H1 (cell line): ENCODE results near the gene MROH2B. TPM values are rescaled to one million over a fixed set of nuclear protein-coding genes. Genes with fewer than 3 reads are reported as not detected.

Experiments used
- CTCF ChIA-PET: fragments of 300-600 bp; sonication (Branson Sonifier 250); formaldehyde crosslinking; loops from one replicate; lab custom pipeline; 2021; ENCODE audit not compliant: partially characterized antibody; lab: Charles Lee
- POLR2A ChIA-PET: fragments of 300-600 bp; sonication (Branson Sonifier 250); formaldehyde crosslinking; loops from one replicate; lab custom pipeline; 2021; ENCODE audit warnings: inconsistent platforms; ENCODE audit not compliant: partially characterized antibody; lab: Charles Lee
- DNase-seq, 2 experiments: peaks; one replicate each; pipeline versions ENCODE4 v3.0.0 to v3.0.0-alpha.2; 2010 to 2022; ENCODE audit warnings: low spot score in 2 of 2, low read depth in 1 of 2, mixed read lengths in 1 of 2
- FAIRE-seq: peaks from 2 replicates; lab custom pipeline; 2011; peaks lifted over from hg19 to GRCh38; lab: Jason Lieb, UNC
- H2AFZ ChIP-seq: 2 replicates; pipeline ENCODE4 v1.8.1; 2012; ENCODE audit warnings: low read length, inconsistent platforms
- H2AK5ac ChIP-seq: 2 replicates; pipeline ENCODE4 v1.6.1; 2013; ENCODE audit warnings: low read depth, low read length
- H2BK120ac ChIP-seq: replicated peaks from 2 replicates; pipeline ENCODE3; 2013; ENCODE audit warnings: low read depth, low read length, inconsistent platforms
- H2BK12ac ChIP-seq: 2 replicates; pipeline ENCODE4 v1.6.1; 2013; ENCODE audit warnings: low read depth, low read length
- H2BK15ac ChIP-seq: 2 replicates; pipeline ENCODE4 v1.6.1; 2013; ENCODE audit warnings: low read length
- H2BK20ac ChIP-seq: 2 replicates; pipeline ENCODE4 v1.6.1; 2013; ENCODE audit warnings: low read length
- H2BK5ac ChIP-seq: 2 replicates; pipeline ENCODE4 v1.6.1; 2013; ENCODE audit warnings: low read depth, low read length
- H3K14ac ChIP-seq: 2 replicates; pipeline ENCODE4 v1.6.1; 2013; ENCODE audit warnings: inconsistent platforms; ENCODE audit not compliant: insufficient read length
- H3K18ac ChIP-seq: 2 replicates; pipeline ENCODE4 v1.6.1; 2013; ENCODE audit warnings: low read length; ENCODE audit errors: extremely low read depth
- H3K23ac ChIP-seq: 2 replicates; pipeline ENCODE4 v1.6.1; 2013; ENCODE audit warnings: inconsistent platforms; ENCODE audit not compliant: insufficient read length
- H3K23me2 ChIP-seq: 2 replicates; pipeline ENCODE4 v1.6.1; 2013; ENCODE audit warnings: low read depth, low read length
- H3K27ac ChIP-seq: 2 replicates; pipeline ENCODE4 v1.6.1; 2011; ENCODE audit warnings: low read depth, low read length, inconsistent platforms
- H3K27me3 ChIP-seq, 4 experiments: replicated peaks in 1 of 4; 1 replicate in 1 of 4; 2 replicates in 3 of 4; pipeline versions ENCODE4 v1.6.1 to v1.8.1; 2011 to 2013; ENCODE audit warnings: low read length in 3 of 4, mild to moderate bottlenecking in 3 of 4, inconsistent platforms in 2 of 4, mixed read lengths in 2 of 4, moderate library complexity in 1 of 4; ENCODE audit not compliant: control insufficient read depth in 3 of 4, insufficient read depth in 3 of 4; ENCODE audit errors: extremely low read depth in 1 of 4
- H3K36me3 ChIP-seq, 4 experiments: 2 replicates each; pipeline versions ENCODE4 v1.6.1 to v1.8.1; 2011 to 2013; ENCODE audit warnings: mild to moderate bottlenecking in 4 of 4, low read length in 3 of 4, moderate library complexity in 2 of 4, control low read depth in 1 of 4, inconsistent platforms in 1 of 4; ENCODE audit not compliant: insufficient read depth in 4 of 4, control insufficient read depth in 2 of 4
- H3K4ac ChIP-seq: replicated peaks from 2 replicates; pipeline ENCODE3; 2013; ENCODE audit warnings: low read length, low read depth, mixed read lengths, inconsistent platforms; ENCODE audit not compliant: insufficient read length
- H3K4me1 ChIP-seq, 4 experiments: replicated peaks in 1 of 4; 1 replicate in 1 of 4; 2 replicates in 3 of 4; pipeline versions ENCODE4 v1.6.1 to v1.8.1; 2011 to 2013; ENCODE audit warnings: low read length in 3 of 4, inconsistent platforms in 2 of 4, mixed read lengths in 1 of 4; ENCODE audit not compliant: insufficient read depth in 4 of 4, control insufficient read depth in 3 of 4
- H3K4me2 ChIP-seq, 2 experiments: 2 replicates each; pipeline versions ENCODE4 v1.6.1 to v1.8.1; 2011 to 2013; ENCODE audit warnings: low read depth in 2 of 2, low read length in 2 of 2, control low read depth in 1 of 2, inconsistent platforms in 1 of 2, mild to moderate bottlenecking in 1 of 2; ENCODE audit not compliant: insufficient read depth in 1 of 2
- H3K4me3 ChIP-seq, 4 experiments: fragments of 200-600, 300-600 bp in 1 of 4; sonication (generic), shearing (Covaris generic), sonication (Bioruptor Twin) in 1 of 4; 2 replicates each; pipeline versions ENCODE4 v1.5.1 to v1.8.1; 2011 to 2016; ENCODE audit warnings: low read length in 4 of 4, low read depth in 3 of 4, control low read depth in 2 of 4, inconsistent platforms in 2 of 4, mild to moderate bottlenecking in 2 of 4, mixed read lengths in 1 of 4, moderate library complexity in 1 of 4; ENCODE audit not compliant: insufficient read depth in 2 of 4; ENCODE audit errors: extremely low read depth in 1 of 4
- H3K56ac ChIP-seq: replicated peaks from 2 replicates; pipeline ENCODE3; 2013; ENCODE audit warnings: low read depth, mild to moderate bottlenecking, mixed read lengths, low read length, inconsistent platforms; ENCODE audit not compliant: insufficient read length
- H3K79me1 ChIP-seq: 2 replicates; pipeline ENCODE4 v1.6.1; 2013; ENCODE audit warnings: low read depth, low read length, control low read depth
- H3K79me2 ChIP-seq, 2 experiments: 2 replicates each; pipeline versions ENCODE4 v1.6.1 to v1.8.1; 2012 to 2013; ENCODE audit warnings: low read length in 2 of 2, mild to moderate bottlenecking in 2 of 2, inconsistent platforms in 1 of 2; ENCODE audit not compliant: insufficient read depth in 2 of 2, control insufficient read depth in 1 of 2
- H3K9ac ChIP-seq, 4 experiments: replicated peaks in 1 of 4; 1 replicate in 1 of 4; 2 replicates in 3 of 4; pipeline versions ENCODE4 v1.6.1 to v1.8.1; 2011 to 2013; ENCODE audit warnings: low read depth in 3 of 4, low read length in 3 of 4, control low read depth in 2 of 4, mild to moderate bottlenecking in 2 of 4, moderate library complexity in 2 of 4, inconsistent platforms in 1 of 4; ENCODE audit errors: extremely low read depth in 1 of 4
- H3K9me3 ChIP-seq, 2 experiments: 2 replicates each; pipeline versions ENCODE4 v1.6.1 to v1.8.1; 2012 to 2013; ENCODE audit warnings: mild to moderate bottlenecking in 2 of 2, moderate library complexity in 2 of 2, control low read depth in 1 of 2, inconsistent platforms in 1 of 2, low read depth in 1 of 2, low read length in 1 of 2, mixed read lengths in 1 of 2; ENCODE audit not compliant: insufficient read depth in 2 of 2
- H4K20me1 ChIP-seq, 2 experiments: replicated peaks in 1 of 2; 2 replicates each; pipeline versions ENCODE3 to v1.8.1; 2011 to 2013; ENCODE audit warnings: inconsistent platforms in 2 of 2, low read length in 2 of 2, mild to moderate bottlenecking in 1 of 2; ENCODE audit not compliant: insufficient read depth in 2 of 2, control insufficient read depth in 1 of 2
- H4K5ac ChIP-seq: 2 replicates; pipeline ENCODE4 v1.6.1; 2013; ENCODE audit warnings: low read length, low read depth, mixed read lengths, inconsistent platforms; ENCODE audit not compliant: insufficient read length
- H4K8ac ChIP-seq: 2 replicates; pipeline ENCODE4 v1.8.0; 2013; ENCODE audit warnings: mild to moderate bottlenecking, moderate library complexity, low read length, inconsistent platforms; ENCODE audit not compliant: insufficient read depth; ENCODE audit errors: extremely low read depth
- H4K91ac ChIP-seq: replicated peaks from 2 replicates; pipeline ENCODE3; 2013; ENCODE audit warnings: low read length, mixed read lengths, inconsistent platforms; ENCODE audit not compliant: insufficient read length
- BCL11A ChIP-seq, 2 experiments: IDR thresholded peaks; one replicate each; pipeline ENCODE4 v1.6.1; 2011; ENCODE audit warnings: low read depth in 2 of 2, low read length in 2 of 2, mild to moderate bottlenecking in 2 of 2
- CTCF ChIP-seq, 3 experiments: IDR thresholded peaks; 1 replicate in 2 of 3; 2 replicates in 1 of 3; pipeline versions ENCODE4 v1.5.1 to v1.6.1; 2011; ENCODE audit warnings: low read length in 3 of 3, mild to moderate bottlenecking in 3 of 3, inconsistent platforms in 2 of 3, low read depth in 1 of 3, moderate library complexity in 1 of 3; ENCODE audit not compliant: insufficient read depth in 1 of 3; ENCODE audit errors: control extremely low read depth in 1 of 3
- MAFK ChIP-seq: IDR thresholded peaks from 2 replicates; pipeline ENCODE4 v1.6.1; 2012; ENCODE audit warnings: low read depth, mild to moderate bottlenecking, improper control_type of control experiment, low read length
- RNF2 ChIP-seq: fragments of 200-900, 300-1000 bp; sonication (generic); IDR thresholded peaks from 2 replicates; pipeline ENCODE4 v1.7.1; 2016; ENCODE audit warnings: borderline replicate concordance, low read depth, mild to moderate bottlenecking, antibody characterized with exemption, low read length; ENCODE audit not compliant: poor library complexity, severe bottlenecking; ENCODE audit errors: missing control alignments
- RXRA ChIP-seq: IDR thresholded peaks from 2 replicates; pipeline ENCODE4 v1.6.1; 2011; ENCODE audit warnings: low read depth, mild to moderate bottlenecking, low read length, moderate library complexity; ENCODE audit not compliant: insufficient read depth
- TBP ChIP-seq: IDR thresholded peaks from 2 replicates; pipeline ENCODE4 v1.6.1; 2011; ENCODE audit warnings: low read depth, low read length, improper control_type of control experiment
- WGBS, 2 experiments: shearing (Covaris generic) in 1 of 2; methylation state at CpG; one replicate each; pipeline versions ENCODE4 v1.1.6 to v1.1.7; 2013 to 2015; ENCODE audit warnings: low lambda C conversion rate in 2 of 2, mixed read lengths in 2 of 2, inconsistent platforms in 1 of 2, low coverage in 1 of 2, missing lambda C conversion rate in 1 of 2; ENCODE audit not compliant: insufficient replicate concordance in 2 of 2, insufficient coverage in 1 of 2, insufficient read length in 1 of 2; ENCODE audit errors: extremely low coverage in 1 of 2, missing lambda C conversion rate in 1 of 2; 5-methylcytosine and 5-hydroxymethylcytosine counted together
- polyA plus RNA-seq, 7 experiments: library from polyadenylated mRNA; depleted of rRNA in 3 of 7; stranded (reverse) in 5 of 7; unstranded in 2 of 7; fragments of >200 nt in 5 of 7; fragments of 200-250 nt in 2 of 7; gene quantifications; 1 replicate in 5 of 7; 2 replicates in 1 of 7; 4 replicates in 1 of 7; pipeline versions ENCODE4 v1.2.1 to v1.2.3, GENCODE V29; 2011 to 2013; ENCODE audit warnings: missing spikeins in 2 of 7, mixed read lengths in 2 of 7
- total RNA-seq: library from RNA; stranded (reverse); fragmentation: NEBNext Ultra II Directional; extraction: Animal tissue kit (Norgen Biotek cat#: 25700); gene quantifications from 2 replicates; pipeline ENCODE4 v1.2.1, GENCODE V29; 2021

MROH2B gene
- total and polyA plus RNA-seq, 2 of the 8 experiments (the other 6 are each of a cell fraction or from before 2014, with no cell fraction given), result not detected

- DNase-seq, result no peak
- FAIRE-seq, result no peak
- no peaks in the 10 kb centered on the region for H3K4me1 ChIP-seq
- no peak for TF ChIP-seq CTCF (IDR thresholded peaks at IDR 0.05; ENCODE audit: control extremely low read depth in 1 of 3, insufficient read depth in 1 of 3, low read depth in 1 of 3, low read length in 3 of 3)
- TF ChIP-seq RNF2, result no peak
- no peak for TF ChIP-seq MAFK
- no peak for TF ChIP-seq RXRA
- no peak for TF ChIP-seq BCL11A (IDR thresholded peaks at IDR 0.05; ENCODE audit: low read depth in 2 of 2, low read length in 2 of 2)
- no peak for TF ChIP-seq TBP
These were observed 41.6 kb upstream of the MROH2B start for GRCh38 chr5:41112486-41113455.

More at GRCh38 chr5:41112486-41113455, 41.6 kb upstream of the MROH2B start:
- Histone ChIP-seq H3K27me3 (no peaks in the 10 kb centered on the region), H4K8ac (no peak overlapping the region), H4K5ac (no peak overlapping the region), H2BK5ac (no peak overlapping the region), H3K36me3 (0 out of 8 replicates have a peak, but pooled peaks cover 0 to 2% (median 0%) of the 10 kb centered on the region in 4 experiments), H2AFZ (no peak overlapping the region), H4K91ac (no peak overlapping the region), H3K4me3 (no peak overlapping the region), H3K23ac (no peak overlapping the region), H3K4ac (no peak overlapping the region), H3K9ac (no peak overlapping the region), H2BK20ac (no peak overlapping the region), H3K18ac (no peak overlapping the region), H2BK120ac (no peak overlapping the region), H3K27ac (no peak overlapping the region), H3K56ac (no peak overlapping the region), H3K23me2 (no peaks in the 10 kb centered on the region), H4K20me1 (no peaks in the 10 kb centered on the region), H3K14ac (no peak overlapping the region), H2BK12ac (no peak overlapping the region), H3K79me2 (no peaks in the 10 kb centered on the region), H2AK5ac (no peak overlapping the region), H2BK15ac (no peak overlapping the region), H3K9me3 (no peaks in the 10 kb centered on the region), H3K79me1 (no peaks in the 10 kb centered on the region), H3K4me2 (no peak overlapping the region)
- ChIA-PET POLR2A (interaction anchor here (1.6 kb wide), 1 partner anchor 287 kb away, joined by 3 read pairs; no protein-coding TSS in a partner anchor), CTCF (interaction anchor here (0.6 kb wide), 1 partner anchor 331 kb away, joined by 3 read pairs; no protein-coding TSS in a partner anchor)
- WGBS, 2 experiments, result 88% methylated on average over 2 of the region's 2 CpGs; no CpG with 5 or more reads in 1 of the 2 experiments
